Right forelimb (tissue), 1 donor: ENCODE measurements around the gene KRTAP5-4.
A peak's percentile ranks its signal among the peaks of the same experiment; 100 is the strongest.
"Not testable (repeated sequence)": the region's sequence is repeated elsewhere in the genome, so short reads cannot be mapped to it uniquely, and the experiment has no call there.

ENCODE experiments used
- DNase-seq: peaks from one replicate; pipeline ENCODE4 v3.0.0-alpha.2; 2018

Gene KRTAP5-4

GRCh38 chr11:1652771-1653540, 31.0 kb upstream of the KRTAP5-4 start:
- peak; percentile 89 for DNase-seq

- DNase-seq, result no peak
These were observed 30.5 kb upstream of the KRTAP5-4 start for GRCh38 chr11:1652442-1652770.

GRCh38 chr11:1652026-1652425, 30.1 kb upstream of the KRTAP5-4 start:
- DNase-seq, result no peak

- DNase-seq, result no peak
These were observed 29.6 kb upstream of the KRTAP5-4 start for GRCh38 chr11:1651411-1651980.

GRCh38 chr11:1650918-1651262, 29.0 kb upstream of the KRTAP5-4 start:
- DNase-seq, result no peak

- no peak for DNase-seq
These were observed 28.3 kb upstream of the KRTAP5-4 start for GRCh38 chr11:1650034-1650917.

GRCh38 chr11:1648653-1649420, 26.9 kb upstream of the KRTAP5-4 start:
- no peak for DNase-seq

- no peak for DNase-seq
These were observed 26.1 kb upstream of the KRTAP5-4 start for GRCh38 chr11:1647901-1648652.

GRCh38 chr11:1646540-1646939, 24.6 kb upstream of the KRTAP5-4 start:
- DNase-seq, result not testable (repeated sequence)

- DNase-seq, result no peak
These were observed 23.5 kb upstream of the KRTAP5-4 start for GRCh38 chr11:1645357-1645821.

- no peak for DNase-seq
These were observed 22.8 kb upstream of the KRTAP5-4 start for GRCh38 chr11:1644601-1645356.

- no peak for DNase-seq
These were observed 21.3 kb upstream of the KRTAP5-4 start for GRCh38 chr11:1643146-1643690.

GRCh38 chr11:1642288-1643145, 20.6 kb upstream of the KRTAP5-4 start:
- DNase-seq, result no peak

- DNase-seq, result no peak
These were observed 19.2 kb upstream of the KRTAP5-4 start for GRCh38 chr11:1641096-1641495.

- no peak for DNase-seq
These were observed 18.4 kb upstream of the KRTAP5-4 start for GRCh38 chr11:1640076-1640946.

GRCh38 chr11:1639666-1640065, 17.7 kb upstream of the KRTAP5-4 start:
- no peak for DNase-seq

GRCh38 chr11:1639102-1639620, 17.2 kb upstream of the KRTAP5-4 start:
- no peak for DNase-seq

GRCh38 chr11:1638344-1638743, 16.4 kb upstream of the KRTAP5-4 start:
- DNase-seq, result no peak

- DNase-seq, result no peak
These were observed 15.7 kb upstream of the KRTAP5-4 start for GRCh38 chr11:1637628-1638027.
